SW 1271 (cell line): Measurements from ENCODE around the gene ASB4.
A peak's percentile ranks its signal among the peaks of the same experiment; 100 is the strongest.
"Not testable (repeated sequence)": the region's sequence is repeated elsewhere in the genome, so short reads cannot be mapped to it uniquely, and the experiment has no call there.

ENCODE experiments used
- DNase-seq, 2 experiments: peaks; one replicate each; lab custom pipeline; 2025; lab: John Stamatoyannopoulos, UW

ASB4 gene, protein sequence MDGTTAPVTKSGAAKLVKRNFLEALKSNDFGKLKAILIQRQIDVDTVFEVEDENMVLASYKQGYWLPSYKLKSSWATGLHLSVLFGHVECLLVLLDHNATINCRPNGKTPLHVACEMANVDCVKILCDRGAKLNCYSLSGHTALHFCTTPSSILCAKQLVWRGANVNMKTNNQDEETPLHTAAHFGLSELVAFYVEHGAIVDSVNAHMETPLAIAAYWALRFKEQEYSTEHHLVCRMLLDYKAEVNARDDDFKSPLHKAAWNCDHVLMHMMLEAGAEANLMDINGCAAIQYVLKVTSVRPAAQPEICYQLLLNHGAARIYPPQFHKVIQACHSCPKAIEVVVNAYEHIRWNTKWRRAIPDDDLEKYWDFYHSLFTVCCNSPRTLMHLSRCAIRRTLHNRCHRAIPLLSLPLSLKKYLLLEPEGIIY

DNA sequence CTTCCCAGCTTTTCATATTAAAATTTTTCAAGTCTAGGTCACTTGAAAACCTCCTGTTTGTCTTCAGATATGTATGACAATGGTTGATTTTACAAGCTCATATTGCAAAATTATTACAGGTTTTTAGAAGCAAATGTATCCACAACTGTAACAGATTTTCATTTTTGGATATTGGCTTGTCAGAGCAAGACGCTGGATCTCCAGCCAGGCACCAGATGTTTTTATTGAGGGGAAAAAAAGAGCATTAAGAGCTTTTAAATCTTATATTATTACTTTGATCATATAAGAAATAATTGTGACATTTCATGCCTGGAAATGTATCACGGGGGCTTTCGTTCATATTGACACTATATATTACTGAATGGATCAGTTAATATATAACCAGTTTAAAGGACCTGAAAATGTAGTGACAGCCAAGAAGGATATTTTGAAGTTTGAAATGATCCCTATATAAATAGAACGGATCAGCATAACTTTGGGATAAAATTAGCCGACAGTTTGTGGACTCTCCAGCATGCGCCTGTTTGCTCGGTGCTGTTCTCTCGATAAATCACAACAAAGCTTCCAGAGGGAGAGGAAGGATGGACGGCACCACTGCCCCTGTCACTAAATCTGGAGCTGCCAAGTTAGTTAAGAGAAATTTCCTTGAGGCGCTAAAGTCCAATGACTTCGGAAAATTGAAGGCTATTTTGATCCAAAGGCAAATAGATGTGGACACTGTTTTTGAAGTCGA lies at the start of gene ASB4:
Gene ASB4 (plus strand): TSS at position 553 of the 733 bp plus-strand sequence. CDS start 29 bp downstream, at position 582.
- DNase-seq = no peak

DNA sequence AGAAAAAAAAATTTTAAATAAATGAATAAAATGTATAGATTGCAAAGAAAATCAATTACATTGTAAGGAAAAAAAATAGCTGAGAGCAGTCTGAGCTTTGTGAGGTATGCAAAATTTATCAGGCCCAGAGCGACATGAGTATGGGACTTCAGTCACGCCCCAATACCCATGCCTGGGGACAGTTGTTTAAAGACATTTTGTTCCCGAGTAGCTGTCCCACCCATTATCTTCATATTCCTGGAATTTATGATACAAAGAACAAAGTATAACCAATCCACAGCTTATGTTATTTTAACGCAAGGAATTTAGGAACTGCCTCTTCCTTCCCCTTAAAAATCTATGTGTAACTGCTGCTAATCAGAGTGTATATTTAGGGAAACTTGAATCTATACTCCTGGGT lies 49.3 kb upstream of the ASB4 start:
- DNase-seq = no peak

DNA sequence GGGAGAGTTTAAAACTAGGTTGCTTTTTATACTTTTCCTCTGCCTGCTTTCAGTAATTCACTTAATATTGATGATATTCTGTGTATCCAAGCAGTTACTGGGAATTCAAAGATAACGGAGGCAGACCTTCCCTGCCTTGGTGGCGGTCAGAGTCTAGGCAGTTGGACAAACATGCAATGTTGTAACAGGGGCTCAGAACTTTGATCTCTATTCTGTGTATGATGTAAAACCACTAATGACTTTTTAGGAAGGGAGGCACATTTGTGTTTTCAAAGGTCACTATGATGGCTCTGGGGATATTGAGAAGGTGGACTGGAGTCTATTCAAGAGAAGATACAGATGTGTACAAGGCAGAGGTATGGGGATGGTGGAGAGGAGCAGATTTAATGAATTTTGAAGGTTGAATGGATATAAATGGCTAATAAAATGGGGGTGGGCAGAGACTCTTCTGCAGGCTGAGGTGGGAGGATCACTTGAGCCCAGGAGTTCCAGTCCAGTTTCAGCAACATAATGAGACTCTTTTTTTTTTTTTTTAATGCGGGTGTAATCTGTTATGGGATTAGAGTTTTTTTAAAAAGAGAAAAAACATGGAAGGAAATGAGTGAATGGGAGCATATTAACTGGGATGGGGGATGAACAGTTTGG lies 45.2 kb upstream of the ASB4 start:
- DNase-seq = no peak

DNA sequence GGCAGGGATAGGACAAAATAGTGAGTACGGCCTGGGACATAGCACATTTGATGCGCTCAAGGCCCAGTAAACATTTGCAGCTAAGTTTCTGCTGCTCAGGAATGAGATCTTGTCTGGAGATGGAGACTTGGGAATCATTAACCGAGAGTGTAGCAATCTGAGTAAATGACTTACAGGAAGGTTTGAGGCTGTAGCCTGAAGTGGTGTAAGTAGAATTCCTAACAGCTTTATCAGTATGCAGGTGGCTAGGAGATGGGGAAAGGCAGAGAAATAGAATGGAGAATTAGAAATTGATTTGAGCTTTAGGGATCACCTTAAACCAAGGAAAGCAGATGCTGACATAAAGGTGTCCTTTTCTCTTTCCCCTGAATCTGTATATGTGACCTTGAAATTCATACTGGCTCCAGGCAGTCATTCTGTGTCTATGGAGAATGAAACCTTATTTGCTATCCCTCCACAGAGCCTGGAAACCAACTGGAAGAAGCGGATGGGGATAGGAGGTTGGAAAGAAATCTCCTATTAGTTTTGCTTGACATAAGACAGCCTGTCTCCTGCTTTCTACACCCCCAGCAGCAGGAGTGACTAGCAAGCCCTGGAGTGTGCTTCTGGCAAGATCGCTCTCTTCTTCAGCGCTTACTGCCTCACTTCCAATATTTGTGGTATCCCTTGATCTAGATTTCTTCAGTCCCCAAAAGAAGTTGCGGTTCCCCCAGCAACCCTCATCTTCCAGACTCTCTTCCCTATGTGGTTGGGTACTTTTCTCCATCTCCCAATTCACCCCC lies 44.5 kb upstream of the ASB4 start:
- no peak for DNase-seq

DNA sequence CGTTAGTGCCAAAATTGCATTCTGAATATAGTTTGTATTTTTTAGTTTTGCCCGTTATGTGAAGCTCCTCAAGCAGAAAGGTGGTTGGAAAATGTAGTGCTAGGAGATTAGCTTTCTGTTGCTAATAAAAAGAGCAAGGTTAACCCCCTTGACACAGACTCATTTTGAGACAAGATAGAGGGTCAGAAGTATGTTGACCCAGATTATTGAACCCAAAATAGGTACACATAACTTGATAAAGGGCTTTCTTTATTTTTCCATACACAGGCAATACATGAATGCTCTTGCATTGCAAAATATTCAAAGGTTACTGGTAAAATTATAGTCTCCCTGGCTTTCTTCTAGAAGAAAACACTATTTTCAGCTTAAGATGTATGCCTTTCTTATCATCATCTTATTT lies 40.9 kb upstream of the ASB4 start:
- DNase-seq = no peak

DNA sequence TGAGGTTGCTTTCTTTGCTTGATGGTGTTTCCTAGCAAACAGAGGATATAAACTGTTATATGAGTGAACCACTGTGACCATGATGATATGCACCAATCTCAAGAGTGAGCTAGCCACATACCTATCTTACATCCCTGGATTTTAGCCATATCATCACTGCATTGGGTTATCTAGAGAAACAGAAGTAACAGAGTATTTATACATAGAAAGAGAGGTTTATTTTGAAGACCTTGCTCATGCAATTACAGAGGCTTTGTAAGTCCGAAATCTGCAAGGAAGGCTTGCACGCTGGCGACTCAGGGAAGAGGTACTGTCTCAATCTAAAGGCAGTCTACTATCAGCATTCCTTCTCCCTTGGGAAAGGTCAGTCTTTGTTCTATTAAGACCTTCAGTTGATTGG lies 39.1 kb upstream of the ASB4 start:
- no peak for DNase-seq

DNA sequence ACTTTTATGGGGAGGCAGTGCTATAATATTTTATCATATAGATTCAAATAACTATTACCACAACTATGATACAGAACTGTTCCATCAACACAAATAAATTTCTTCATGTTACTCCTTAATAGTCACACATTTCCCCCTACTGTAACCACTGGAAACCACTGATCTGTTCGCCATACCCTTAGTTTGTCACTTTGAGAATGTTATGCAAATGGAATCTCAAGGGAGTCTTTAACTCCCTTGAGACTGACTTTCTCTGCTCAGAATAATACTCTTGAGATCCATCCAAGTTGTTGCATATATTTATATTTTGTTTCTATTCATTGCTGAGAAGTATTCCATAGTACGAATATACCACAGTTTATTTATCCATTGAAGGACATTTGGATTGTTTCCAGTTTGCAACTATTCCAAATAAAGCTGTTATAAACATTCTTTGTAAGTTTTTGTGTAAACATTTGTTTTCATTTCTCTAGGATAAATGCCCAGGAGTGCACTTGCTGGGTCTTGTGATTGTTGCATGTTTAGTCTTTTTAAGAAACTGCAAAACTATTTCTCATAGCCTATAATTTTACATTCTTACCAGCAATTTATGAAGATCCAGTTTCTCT lies 31.2 kb upstream of the ASB4 start:
- no peak for DNase-seq

DNA sequence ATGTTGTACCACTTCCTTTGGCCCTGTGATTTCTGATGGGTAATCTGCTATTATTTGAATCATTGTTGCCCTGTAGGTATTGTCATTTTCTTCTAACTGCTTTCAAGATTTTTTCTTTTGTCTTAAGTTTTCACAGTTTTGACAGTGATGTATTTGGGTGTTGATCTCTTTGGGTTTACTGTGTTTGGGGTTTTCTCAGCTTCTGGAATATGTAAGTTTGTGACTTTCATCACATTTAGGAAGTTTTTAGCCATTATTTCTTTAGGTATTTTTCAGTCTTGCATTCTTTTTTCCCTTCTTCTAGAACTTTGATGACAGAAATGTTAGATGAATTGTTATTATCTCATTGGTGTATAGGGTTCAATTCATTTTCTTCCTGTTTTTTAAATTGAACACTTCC lies 27.8 kb upstream of the ASB4 start:
- DNase-seq = no peak

DNA sequence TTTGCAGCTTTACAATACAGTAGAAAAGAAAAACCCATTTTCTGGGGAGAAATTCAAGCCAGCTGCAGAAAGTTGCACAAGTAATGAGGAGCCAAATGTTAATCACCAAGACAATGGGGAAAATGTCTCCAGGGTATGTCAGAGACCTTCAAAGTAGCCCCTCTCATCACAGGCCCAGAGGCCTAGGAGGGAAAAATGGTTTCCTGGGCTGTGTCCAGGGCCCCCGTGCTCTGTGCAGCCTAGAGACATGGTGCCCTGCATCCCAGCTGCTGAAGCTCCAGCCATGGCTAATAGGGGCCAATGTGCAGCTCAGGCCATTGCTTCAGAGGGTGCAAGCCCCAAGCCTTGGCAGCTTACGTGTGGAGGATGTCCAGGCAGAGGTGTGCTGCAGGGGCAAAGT lies 25.1 kb upstream of the ASB4 start:
- DNase-seq = not testable (repeated sequence)

DNA sequence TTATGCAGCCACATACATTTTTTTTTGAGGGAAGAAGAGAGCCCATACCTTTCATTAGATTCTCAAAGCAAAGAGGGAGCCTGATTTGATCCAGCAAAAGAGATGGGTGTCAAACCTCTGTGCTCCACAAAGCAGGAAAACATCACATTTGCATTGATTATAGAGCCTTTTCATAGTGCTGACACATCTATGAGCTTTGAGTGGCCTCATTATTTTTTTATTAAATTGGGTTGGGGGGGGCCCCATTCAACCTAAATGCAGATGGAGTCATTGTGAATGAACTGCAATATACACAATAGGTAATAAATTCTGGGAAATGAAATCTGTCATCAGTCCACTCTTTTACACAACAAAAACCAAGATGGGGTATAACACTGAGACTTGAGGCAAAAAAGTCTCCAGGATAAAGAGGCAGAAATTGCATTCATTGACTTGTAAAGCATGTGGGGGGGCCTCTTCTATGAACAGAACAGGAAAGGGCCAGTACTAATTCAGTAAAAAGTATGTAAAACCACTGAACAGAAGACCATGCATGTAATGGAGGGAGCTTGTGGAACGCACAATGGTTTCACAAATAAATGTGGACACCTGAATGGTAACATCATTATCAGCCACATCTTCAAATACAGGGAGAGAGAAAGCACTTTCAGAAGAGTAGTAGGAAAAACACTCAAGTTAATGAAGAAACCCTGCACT lies 17.7 kb upstream of the ASB4 start:
- no peak for DNase-seq

DNA sequence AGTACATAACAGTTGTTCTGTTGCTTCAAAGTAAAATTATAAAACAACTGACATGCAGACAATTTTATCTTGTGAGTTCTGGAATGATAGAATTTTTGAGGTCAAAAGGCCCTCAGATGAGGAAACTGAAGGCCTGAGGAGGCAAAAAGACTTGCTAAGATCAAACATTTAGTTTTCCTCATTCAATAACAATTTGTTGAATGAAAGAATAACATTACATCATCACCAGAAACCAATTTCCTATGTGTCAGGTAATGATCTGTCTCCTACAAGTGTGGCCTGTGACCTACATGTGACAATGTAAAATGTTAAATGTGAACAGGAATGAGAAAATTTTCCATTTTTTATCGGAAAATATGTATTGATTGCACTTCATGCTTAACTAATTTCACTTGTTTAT lies 16.6 kb upstream of the ASB4 start:
- no peak for DNase-seq

DNA sequence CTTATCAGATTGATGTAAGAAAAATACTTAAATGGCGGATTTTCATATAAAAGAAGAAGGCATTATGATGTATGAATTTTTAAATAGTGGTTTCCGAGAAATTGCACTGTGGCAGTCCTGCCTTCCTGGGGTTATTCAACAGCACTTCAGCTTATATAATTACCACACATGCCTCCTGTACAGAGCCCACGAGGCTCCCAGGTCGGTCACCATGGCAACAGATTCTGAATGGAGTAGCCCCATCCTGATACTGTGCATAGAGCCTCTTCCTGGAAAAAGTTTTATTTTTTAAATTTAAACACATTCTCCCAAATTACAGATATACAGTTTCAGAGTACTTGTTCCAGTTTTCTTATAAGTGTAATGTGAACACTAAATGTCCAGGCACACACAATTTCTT lies 15.9 kb upstream of the ASB4 start:
- no peak for DNase-seq

DNA sequence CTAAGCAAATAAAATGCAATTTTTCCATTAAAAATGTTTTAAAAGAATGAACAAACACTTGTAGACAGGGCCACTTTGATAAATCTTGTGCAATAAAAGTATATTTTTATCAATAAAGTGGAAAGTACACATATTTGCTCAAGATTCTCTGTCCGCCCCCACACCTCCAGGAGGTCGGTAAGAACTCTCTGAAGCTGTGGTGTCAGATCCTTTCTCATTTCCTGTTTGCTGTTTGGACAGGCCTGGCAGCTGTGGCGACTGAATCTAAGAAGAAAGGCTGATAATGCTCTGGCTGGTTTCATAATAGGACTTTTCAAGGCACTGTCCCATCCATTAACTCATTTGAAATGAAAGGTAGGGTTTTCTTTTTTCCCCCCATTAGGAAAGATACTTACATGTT lies 15.3 kb upstream of the ASB4 start:
- no peak for DNase-seq

DNA sequence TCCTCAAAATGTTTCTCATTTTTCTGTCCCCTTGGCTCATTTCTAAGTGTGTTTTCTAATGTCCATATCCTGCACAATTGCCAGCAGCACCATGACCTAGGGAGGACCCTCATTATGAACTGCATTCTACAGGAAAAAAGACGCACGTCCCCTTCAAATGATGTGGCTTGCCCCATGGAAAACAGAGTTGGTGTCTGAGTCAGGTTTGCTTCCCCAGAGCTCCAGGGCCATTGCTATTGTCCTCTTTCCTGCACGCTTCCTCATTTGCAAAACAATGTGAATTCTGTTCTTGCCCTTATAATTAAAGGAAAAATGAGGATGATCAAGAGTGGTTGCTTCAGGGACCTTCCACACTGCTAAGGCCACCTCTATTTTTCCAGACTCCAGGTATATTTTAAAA lies 14.7 kb upstream of the ASB4 start:
- no peak for DNase-seq

DNA sequence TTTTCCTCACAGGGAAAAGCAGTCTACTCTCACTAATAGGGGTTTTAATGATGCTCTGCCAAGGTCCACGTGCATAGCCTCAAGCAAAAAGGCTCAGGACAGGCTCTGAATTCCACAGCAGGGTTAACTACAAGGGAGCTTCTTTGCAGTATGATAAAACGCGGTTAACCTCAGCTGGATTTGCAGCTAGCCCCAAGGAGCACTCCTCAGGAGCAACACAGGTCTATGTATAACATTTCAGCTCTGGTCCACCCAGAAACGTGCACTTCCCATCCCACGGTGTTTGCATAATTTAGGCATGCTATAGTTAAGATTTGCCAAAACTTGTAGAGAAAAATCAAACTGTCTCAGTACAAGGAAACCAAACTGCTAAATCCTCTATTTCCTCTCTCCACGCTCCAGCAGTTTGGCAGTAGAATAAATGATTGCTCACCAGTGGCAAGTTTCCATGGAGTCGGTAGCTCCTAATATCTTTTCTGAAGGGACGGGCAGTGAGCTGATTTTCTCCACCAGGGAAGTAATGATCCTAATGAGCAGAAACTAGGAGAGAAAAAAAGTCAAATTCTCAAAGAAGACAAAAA lies 13.1 kb upstream of the ASB4 start:
- DNase-seq = no peak

DNA sequence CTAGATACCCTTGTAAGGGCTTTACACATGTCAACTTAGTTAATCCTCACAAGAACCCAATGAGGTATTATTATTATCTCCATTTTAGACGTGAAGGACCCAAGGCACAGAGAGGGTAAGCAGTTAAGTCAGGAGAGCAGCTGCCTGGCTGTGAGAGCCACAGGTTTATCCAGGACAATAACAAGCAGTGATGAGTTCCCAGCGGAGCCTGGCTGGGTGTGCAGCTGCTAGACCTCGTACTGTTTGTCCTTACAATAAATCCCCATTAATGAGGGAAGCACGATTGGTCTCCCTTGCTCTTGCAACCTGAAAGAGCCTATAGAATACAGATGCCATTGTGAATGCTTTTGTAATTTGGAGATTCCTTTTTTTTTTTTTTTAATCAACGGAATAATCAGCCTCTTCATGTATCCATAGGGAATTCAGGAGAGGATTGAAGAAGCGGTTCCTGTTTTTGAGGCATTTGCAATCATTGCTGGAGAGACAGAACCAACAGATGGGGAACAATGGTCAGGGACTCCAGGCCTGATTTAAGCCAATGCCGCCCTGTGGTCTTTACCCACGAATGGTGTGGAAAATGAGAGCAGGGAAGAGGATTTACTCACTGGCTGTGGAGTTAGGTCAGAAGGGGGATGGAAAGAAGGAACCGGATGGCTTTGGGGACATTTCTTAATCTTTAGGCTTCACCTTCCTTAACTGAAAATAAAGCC lies 12.3 kb upstream of the ASB4 start:
- DNase-seq = no peak

DNA sequence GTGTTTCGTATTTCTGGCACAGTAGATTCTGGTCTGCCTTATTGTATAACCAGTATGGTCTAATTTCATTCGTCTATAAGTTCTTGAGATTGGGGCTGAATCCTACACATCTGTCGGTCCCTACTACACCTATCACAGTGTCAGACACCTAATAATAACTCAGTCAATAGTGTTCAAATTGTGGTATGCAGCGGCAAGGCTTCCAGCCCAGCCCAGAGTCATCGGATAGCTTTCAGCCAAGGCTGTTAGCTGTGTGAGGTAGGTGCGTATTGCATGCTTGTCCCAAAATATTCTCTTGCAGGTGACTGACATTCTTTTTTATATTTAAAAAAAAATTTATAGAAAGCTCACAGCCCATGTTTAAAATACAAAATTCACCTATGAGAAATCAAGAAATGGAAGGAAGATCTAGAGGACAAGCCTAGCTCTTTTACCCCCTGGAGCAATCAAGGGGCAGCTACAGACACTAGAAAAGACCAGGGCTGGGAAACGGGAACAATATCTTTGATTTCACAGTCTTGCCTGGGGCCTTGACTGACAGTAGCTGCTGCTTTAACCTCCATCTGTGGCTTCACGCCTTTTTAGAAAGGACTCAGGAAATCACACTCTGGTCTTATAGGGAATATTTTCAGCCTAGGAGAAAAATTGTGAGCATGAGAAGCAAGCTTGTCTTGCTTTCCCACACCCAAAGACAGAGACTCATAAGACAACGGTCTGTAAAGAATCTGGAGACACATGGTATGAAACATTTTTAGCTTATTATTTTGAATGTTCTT lies 9.5 kb upstream of the ASB4 start:
- no peak for DNase-seq

DNA sequence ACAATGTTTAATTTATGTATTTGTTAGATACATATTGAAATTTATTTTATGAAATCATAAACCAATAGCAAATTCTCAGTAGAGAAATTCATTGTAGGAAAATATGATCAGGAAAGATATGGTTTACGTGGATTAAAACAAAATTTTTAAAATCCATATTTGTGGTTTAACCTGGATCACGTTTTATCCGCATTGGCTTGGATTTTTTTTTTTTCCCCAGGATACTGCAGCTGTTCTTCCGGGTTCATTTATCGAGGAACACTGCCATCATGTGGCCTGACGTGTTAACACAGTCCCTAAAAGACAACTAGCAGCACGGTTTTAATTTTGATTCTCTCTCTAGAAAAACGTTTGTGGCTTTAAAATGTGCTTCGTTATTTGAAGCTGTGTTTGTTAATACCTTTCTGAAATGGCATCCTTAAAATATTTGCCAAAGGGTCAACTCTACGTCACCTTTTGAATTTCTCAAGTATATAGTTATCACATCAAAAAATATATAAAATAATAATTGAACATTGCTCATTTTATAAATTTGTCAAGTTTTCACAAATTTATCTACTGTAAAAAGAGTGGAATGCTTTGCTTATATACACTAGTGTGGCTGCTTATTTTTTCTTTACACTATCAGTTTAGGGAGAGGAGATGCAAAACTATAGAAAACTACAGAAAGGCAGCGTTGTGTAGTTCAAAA lies 8.7 kb upstream of the ASB4 start:
- peak in 1 of 2 experiments; percentile 56 for DNase-seq
